AG09319 (cell line): ENCODE results near the gene CEBPB.

Experiments
- DNase-seq: peaks from one replicate; pipeline ENCODE4 v3.0.0-alpha.2; 2010; ENCODE audit warnings: low read depth; ENCODE audit errors: extremely low read depth
- CTCF ChIP-seq: IDR thresholded peaks from 2 replicates; pipeline ENCODE4 v1.5.1; 2011; ENCODE audit warnings: low read depth, mild to moderate bottlenecking, inconsistent platforms, low read length, moderate library complexity

CEBPB gene

GRCh38 chr20:50227506-50227905 is 36.9 kb downstream of the CEBPB start:
- DNase-seq = no peak
- TF ChIP-seq CTCF = no peak

- TF ChIP-seq CTCF = no peak
- no peak for DNase-seq
Measured at GRCh38 chr20:50229156-50229607, 38.6 kb downstream of the CEBPB start.

GRCh38 chr20:50230184-50230583 is 39.6 kb downstream of the CEBPB start:
- no peak for DNase-seq
- no peak for TF ChIP-seq CTCF

GRCh38 chr20:50230871-50231560 is 40.4 kb downstream of the CEBPB start:
- DNase-seq = no peak
- no peak for TF ChIP-seq CTCF

- TF ChIP-seq CTCF = no peak
- no peak for DNase-seq
Measured at GRCh38 chr20:50231854-50232253, 41.2 kb downstream of the CEBPB start.

GRCh38 chr20:50232651-50233324 is 42.2 kb downstream of the CEBPB start:
- DNase-seq = no peak
- TF ChIP-seq CTCF = no peak
